ENCODE measurements around the gene FRMD4B.

The FRMD4B gene

GRCh38 chr3:69203631-69204314 lies 182.1 kb downstream of the FRMD4B start:
- no peak for DNase-seq (ENCODE audit: low read depth)

- no peak for DNase-seq (ENCODE audit: low read depth)
Measured at GRCh38 chr3:69201658-69202057, 184.2 kb downstream of the FRMD4B start.

GRCh38 chr3:69200384-69201068 lies 185.4 kb downstream of the FRMD4B start:
- no peak for DNase-seq (ENCODE audit: low read depth)

GRCh38 chr3:69199942-69200341 lies 185.9 kb downstream of the FRMD4B start:
- no peak for DNase-seq (ENCODE audit: low read depth)

GRCh38 chr3:69197922-69198530 lies 187.9 kb downstream of the FRMD4B start:
- DNase-seq (ENCODE audit: low read depth), result no peak

GRCh38 chr3:69197455-69197854 lies 188.4 kb downstream of the FRMD4B start:
- DNase-seq (ENCODE audit: low read depth), result no peak

- DNase-seq (ENCODE audit: low read depth), result no peak
Measured at GRCh38 chr3:69196876-69197275, 189.0 kb downstream of the FRMD4B start.

- DNase-seq (ENCODE audit: low read depth), result no peak
Measured at GRCh38 chr3:69194431-69195165, 191.3 kb downstream of the FRMD4B start.

GRCh38 chr3:69193749-69194148 lies 192.1 kb downstream of the FRMD4B start:
- DNase-seq (ENCODE audit: low read depth), result no peak

GRCh38 chr3:69191516-69191915 lies 194.4 kb downstream of the FRMD4B start:
- DNase-seq (ENCODE audit: low read depth), result no peak

- no peak for DNase-seq (ENCODE audit: low read depth)
Measured at GRCh38 chr3:69189487-69189886, 196.4 kb downstream of the FRMD4B start.

- DNase-seq (ENCODE audit: low read depth), result no peak
Measured at GRCh38 chr3:69186575-69187093, 199.3 kb downstream of the FRMD4B start.

GRCh38 chr3:69182588-69183316 lies 203.1 kb downstream of the FRMD4B start:
- DNase-seq (ENCODE audit: low read depth), result peak; percentile 26

GRCh38 chr3:69181592-69182211 lies 204.2 kb downstream of the FRMD4B start:
- DNase-seq (ENCODE audit: low read depth), result peak; percentile 59

GRCh38 chr3:69180869-69181591 lies 204.9 kb downstream of the FRMD4B start:
- DNase-seq (ENCODE audit: low read depth), result no peak

- no peak for DNase-seq (ENCODE audit: low read depth)
Measured at GRCh38 chr3:69179740-69180372, 206.0 kb downstream of the FRMD4B start.

GRCh38 chr3:69178838-69179739 lies 206.8 kb downstream of the FRMD4B start:
- no peak for DNase-seq (ENCODE audit: low read depth)

- DNase-seq (ENCODE audit: low read depth), result no peak
Measured at GRCh38 chr3:69178082-69178481, 207.8 kb downstream of the FRMD4B start.

All from HS-27A (cell line).